GM12878 (cell line): ENCODE data around the gene GREB1. TPM values are rescaled to one million over a fixed set of nuclear protein-coding genes. Genes with fewer than 3 reads are reported as not detected.

Experiments used
- ATAC-seq: fragments of 200-7000 bp; cut with Tn5 transposase; 3 replicates; pipeline ENCODE4 v1.9.1; 2020; ENCODE audit warnings: mild to moderate bottlenecking, moderate library complexity
- BruUV-seq: library from RNA; stranded (reverse); fragments of 400-500 nt; replicated peaks from 2 replicates; lab custom pipeline; 2021; lab: Mats Ljungman, UMichigan
- CTCF ChIA-PET: fragments of 300-600 bp; sonication (Branson Sonifier 250); formaldehyde crosslinking; extraction: SDS; loops from one replicate; lab custom pipeline; 2021; ENCODE audit warnings: inconsistent platforms; lab: Yijun Ruan, JAX
- POLR2A ChIA-PET: fragments of 350-600 bp; formaldehyde crosslinking; extraction: SDS; loops from one replicate; lab custom pipeline; 2021; ENCODE audit warnings: inconsistent platforms; lab: Charles Lee
- RAD21 ChIA-PET: fragments of 300-600 bp; sonication (Branson Sonifier 250); formaldehyde crosslinking; loops from one replicate; lab custom pipeline; 2023; ENCODE audit warnings: antibody characterized with exemption; ENCODE audit not compliant: unreplicated experiment; lab: Charles Lee
- SMC1A ChIA-PET: fragments of 300-600 bp; sonication (Branson Sonifier 250); formaldehyde crosslinking; loops from one replicate; lab custom pipeline; 2023; ENCODE audit not compliant: unreplicated experiment, uncharacterized antibody; lab: Charles Lee
- DNase-seq: peaks from one replicate; pipeline ENCODE4 v3.0.0-alpha.2; 2011; ENCODE audit warnings: low read depth, low spot score
- FAIRE-seq: peaks from 3 replicates; lab custom pipeline; 2011; peaks lifted over from hg19 to GRCh38; lab: Jason Lieb, UNC
- H2AFZ ChIP-seq: 2 replicates; pipeline ENCODE4 v1.6.0; 2011; ENCODE audit warnings: low read depth, low read length, control low read depth; ENCODE audit not compliant: control insufficient read depth
- H3K27ac ChIP-seq: 2 replicates; pipeline ENCODE4 v1.5.1; 2011; ENCODE audit warnings: control low read depth; ENCODE audit not compliant: control insufficient read depth, insufficient read depth
- H3K27me3 ChIP-seq, 2 experiments: replicated peaks in 1 of 2; 2 replicates each; pipeline versions ENCODE4 v1.6.0 to v1.6.1; 2011; ENCODE audit warnings: low read length in 1 of 2; ENCODE audit not compliant: control insufficient read depth in 2 of 2, insufficient read depth in 2 of 2
- H3K36me3 ChIP-seq, 2 experiments: 2 replicates each; pipeline ENCODE4 v1.5.1; 2011; ENCODE audit warnings: low read length in 1 of 2; ENCODE audit not compliant: control insufficient read depth in 2 of 2, insufficient read depth in 2 of 2
- H3K4me1 ChIP-seq: 2 replicates; pipeline ENCODE4 v1.6.1; 2011; ENCODE audit warnings: mild to moderate bottlenecking, low read length, moderate library complexity, mixed read lengths; ENCODE audit not compliant: control insufficient read depth, insufficient read depth
- H3K4me2 ChIP-seq: 2 replicates; pipeline ENCODE4 v1.6.0; 2011; ENCODE audit warnings: control low read depth; ENCODE audit not compliant: control insufficient read depth, insufficient read depth
- H3K4me3 ChIP-seq: fragments of 200-600 bp; sonication (generic); 2 replicates; pipeline ENCODE4 v1.5.1; 2016
- H3K79me2 ChIP-seq: 2 replicates; pipeline ENCODE4 v1.6.0; 2011; ENCODE audit warnings: low read length; ENCODE audit not compliant: control insufficient read depth, insufficient read depth
- H3K9ac ChIP-seq: 2 replicates; pipeline ENCODE4 v1.8.0; 2011; ENCODE audit warnings: low read length, control low read depth, mixed read lengths; ENCODE audit not compliant: control insufficient read depth, insufficient read depth
- H3K9me3 ChIP-seq: replicated peaks from 3 replicates; pipeline ENCODE4 v1.5.1; 2011; ENCODE audit warnings: mild to moderate bottlenecking, low read length; ENCODE audit not compliant: control insufficient read depth, insufficient read depth
- H4K20me1 ChIP-seq: 2 replicates; pipeline ENCODE4 v1.6.0; 2011; ENCODE audit not compliant: control insufficient read depth, insufficient read depth
- ATF3 ChIP-seq: IDR thresholded peaks from 2 replicates; pipeline ENCODE4 v1.6.1; 2011; ENCODE audit warnings: low read depth, mild to moderate bottlenecking, low read length, moderate library complexity, borderline replicate concordance; ENCODE audit errors: extremely low read depth
- BCL3 ChIP-seq: IDR thresholded peaks from 2 replicates; pipeline ENCODE4 v1.6.1; 2011; ENCODE audit warnings: borderline replicate concordance, low read depth, mild to moderate bottlenecking, moderate library complexity, low read length; ENCODE audit not compliant: insufficient read depth, poor library complexity, severe bottlenecking
- HDAC2 ChIP-seq: fragments of 200-600 bp; sonication (generic); IDR thresholded peaks from 2 replicates; pipeline ENCODE4 v1.6.1; 2017
- MYC ChIP-seq: IDR thresholded peaks from 2 replicates; pipeline ENCODE4 v1.6.1; 2011; ENCODE audit warnings: mild to moderate bottlenecking, low read length, moderate library complexity, inconsistent platforms; ENCODE audit not compliant: insufficient read depth, insufficient replicate concordance, insufficient read length, severe bottlenecking
- POLR2AphosphoS2 ChIP-seq: IDR thresholded peaks from 2 replicates; pipeline ENCODE4 v1.6.1; 2011; ENCODE audit warnings: low read depth, mild to moderate bottlenecking, low read length, improper control_type of control experiment, moderate library complexity
- RAD21 ChIP-seq: IDR thresholded peaks from 2 replicates; pipeline ENCODE4 v1.6.1; 2011; ENCODE audit warnings: mild to moderate bottlenecking, low read depth, low read length, moderate library complexity; ENCODE audit not compliant: insufficient read depth
- SIN3A ChIP-seq: IDR thresholded peaks from 2 replicates; pipeline ENCODE4 v1.6.1; 2012; ENCODE audit warnings: low read depth, low read length, improper control_type of control experiment
- SMAD1 ChIP-seq: fragments of 450-650 bp; IDR thresholded peaks from 2 replicates; pipeline ENCODE4 v1.6.1; 2018; ENCODE audit warnings: mild to moderate bottlenecking, low read depth; ENCODE audit not compliant: partially characterized antibody
- SREBF1 ChIP-seq: IDR thresholded peaks from 2 replicates; pipeline ENCODE4 v1.6.1; 2012; ENCODE audit warnings: mild to moderate bottlenecking, low read length
- STAT1 ChIP-seq: fragments of 450-650 bp; conservative IDR thresholded peaks from 2 replicates; pipeline ENCODE4 v1.6.1; 2014; ENCODE audit warnings: antibody characterized with exemption, mild to moderate bottlenecking
- USF1 ChIP-seq: IDR thresholded peaks from 2 replicates; pipeline ENCODE4 v1.6.1; 2011; ENCODE audit warnings: borderline replicate concordance, low read depth, mild to moderate bottlenecking, moderate library complexity, mixed read lengths, low read length; ENCODE audit not compliant: insufficient read depth; ENCODE audit errors: extremely low read length
- ZBTB11 ChIP-seq: fragments of 450-650 bp; formaldehyde crosslinking; IDR thresholded peaks from 2 replicates; pipeline ENCODE4 v1.5.0; 2022; ENCODE audit warnings: mild to moderate bottlenecking, missing genetic modification characterization
- ZBTB33 ChIP-seq: fragments of 450-650 bp; IDR thresholded peaks from 2 replicates; pipeline ENCODE4 v1.6.1; 2017; ENCODE audit warnings: mild to moderate bottlenecking
- WGBS: methylation state at CpG from one replicate; pipeline ENCODE4 v1.1.6; 2016; ENCODE audit warnings: low lambda C conversion rate; ENCODE audit not compliant: insufficient replicate concordance, insufficient coverage; ENCODE audit errors: missing lambda C conversion rate; 5-methylcytosine and 5-hydroxymethylcytosine counted together
- in situ Hi-C: fragments of 300-500 bp; cut with MboI; formaldehyde crosslinking; loops from 9 replicates; pipeline ENCODE4 v1.14.3; 2018; ENCODE audit warnings: mixed read lengths
- intact Hi-C: fragments of 100-400 bp; cut with micrococcal nuclease; formaldehyde crosslinking; loops from one replicate; pipeline ENCODE4 v1.14.2; 2022; ENCODE audit not compliant: unreplicated experiment
- polyA plus RNA-seq, 11 experiments: library from polyadenylated mRNA; depleted of rRNA in 4 of 11; unstranded in 6 of 11; stranded (reverse) in 5 of 11; fragments of >200 nt; fragmentation: Nextera tagmentation in 4 of 11; fragmentation: Illumina TruSeq in 1 of 11; extraction: Ambion mirVana in 4 of 11; extraction: Trizol in 1 of 11; gene quantifications; 1 replicate in 1 of 11; 2 replicates in 10 of 11; pipeline versions ENCODE4 v1.2.1 to v1.2.3, GENCODE V29; 2011 to 2016; ENCODE audit warnings: inconsistent platforms in 2 of 11, missing spikeins in 2 of 11, low read depth in 1 of 11
- total RNA-seq, 4 experiments: library from RNA; depleted of rRNA in 3 of 4; stranded (reverse); fragments of >200 nt in 3 of 4; fragmentation: Illumina TruSeq in 1 of 4; extraction: Trizol in 1 of 4; gene quantifications; 2 replicates each; pipeline versions ENCODE4 v1.2.1 to v1.2.3, GENCODE V29; 2013 to 2021

Gene GREB1
- total and polyA plus RNA-seq, 10 of the 15 experiments (the other 5 are each of a cell fraction or from before 2014, with no cell fraction given) = 0.09 to 2.1 (median 0.37) TPM; not detected in 1

- RAD21 ChIA-PET = interaction anchor here (1.0 kb wide), 1 partner anchor 548 kb away, joined by 3 read pairs; a partner anchor contains a TSS
- Histone ChIP-seq H3K27ac (no peak overlapping the region), H3K36me3 (no peaks in the 10 kb centered on the region), H3K4me3 (no peak overlapping the region), H3K4me1 (no peaks in the 10 kb centered on the region), H3K27me3 (peaks cover 5 to 12% of the 10 kb centered on the region in 2 experiments; a peak in 3 of 4 replicates), H2AFZ (no peak overlapping the region), H3K4me2 (no peak overlapping the region), H3K79me2 (no peaks in the 10 kb centered on the region), H4K20me1 (no peaks in the 10 kb centered on the region), H3K9ac (no peak overlapping the region), H3K9me3 (no peaks in the 10 kb centered on the region)
- DNase-seq (no peak), FAIRE-seq (no peak), ATAC-seq (no peak)
- BruUV-seq = no TSS peak
- POLR2A ChIA-PET = interaction anchor here (0.5 kb wide), 1 partner anchor 131 kb away, joined by 3 read pairs; no protein-coding TSS in a partner anchor
- WGBS = 33% methylated on average over 16 of the region's 16 CpGs
- CTCF ChIA-PET = interaction anchor here (0.6 to 2.3 kb wide), 16 partner anchors 8 to 548 kb away, joined by 3 to 9 read pairs (median 4); a partner anchor contains a TSS
- SMC1A ChIA-PET = interaction anchor here (0.9 to 1.4 kb wide), 2 partner anchors 98 to 202 kb away, joined by 3 read pairs; no protein-coding TSS in a partner anchor
- in situ Hi-C loops = no loop called here
- TF ChIP-seq BCL3 (no peak), ATF3 (no peak), HDAC2 (no peak), SMAD1 (no peak), ZBTB33 (no peak), MYC (no peak), USF1 (no peak), STAT1 (no peak), SIN3A (no peak), RAD21 (no peak), ZBTB11 (CRISPR knock-in tag) (no peak), POLR2AphosphoS2 (no peak), SREBF1 (no peak)
- intact Hi-C loops = no loop called here
Observed at GRCh38 chr2:11680182-11680900, 146.5 kb downstream of the GREB1 start.
